NOMO-1 treated with DMSO at 0.1 percent for 48 hours (cell line): Measurements from ENCODE around the gene RPE.
A peak's percentile ranks its signal among the peaks of the same experiment; 100 is the strongest.

Experiments
- DNase-seq: peaks from one replicate; lab custom pipeline; 2025; ENCODE audit not compliant: unreplicated experiment; lab: John Stamatoyannopoulos, UW

Gene RPE

GRCh38 chr2:210002158-210003157, at the start of gene RPE:
Gene RPE, plus strand, starts transcription at chr2:210002638. Its CDS starts 24 bp downstream, at chr2:210002662.
- DNase-seq: peak; percentile 95

- DNase-seq: no peak
Measured at GRCh38 chr2:209956271-209956670, 46.2 kb upstream of the RPE start.

- no peak for DNase-seq
Measured at GRCh38 chr2:209958016-209958415, 44.4 kb upstream of the RPE start.

DNA sequence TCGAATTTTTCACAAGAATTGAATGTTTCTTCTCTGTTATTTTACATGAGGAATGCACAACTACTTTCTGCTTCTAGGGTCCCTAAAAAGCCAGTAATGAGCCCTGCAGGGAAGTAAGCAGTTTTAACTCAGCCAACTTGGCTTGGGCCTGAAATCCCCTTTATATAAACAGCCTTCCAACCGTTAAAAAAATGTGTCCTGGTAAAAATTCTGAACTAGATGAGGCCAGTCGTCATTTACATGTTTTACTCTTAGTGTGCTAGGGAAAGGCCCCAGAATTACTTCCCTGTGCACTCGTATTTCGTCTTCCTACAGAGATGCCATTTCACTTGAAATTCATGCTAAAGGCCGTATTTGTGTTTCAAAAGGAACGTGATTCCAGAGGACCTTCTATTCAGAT, 42.4 kb upstream of the RPE start:
- no peak for DNase-seq

GRCh38 chr2:209960676-209961630, 41.5 kb upstream of the RPE start:
- DNase-seq: peak; percentile 68

DNA sequence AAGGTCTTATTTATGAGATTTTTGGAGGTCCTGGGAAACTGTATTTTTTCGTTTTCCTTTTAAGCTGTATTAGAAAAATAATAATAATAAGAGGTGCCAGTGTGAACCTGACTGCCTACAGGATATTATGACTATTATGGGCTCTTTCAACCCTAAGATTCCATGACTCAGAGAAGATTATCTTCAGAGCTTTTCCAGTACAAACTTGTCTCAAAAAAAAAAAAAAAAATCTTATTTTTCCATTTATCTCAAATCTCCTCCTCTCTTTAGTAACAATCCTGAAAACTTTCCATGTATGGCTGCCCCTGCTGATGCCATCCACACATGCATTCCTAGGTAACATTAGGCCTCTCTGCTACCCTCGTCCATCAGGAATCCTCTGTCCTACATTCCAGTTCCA, 36.7 kb upstream of the RPE start:
- DNase-seq: no peak

GRCh38 chr2:209969692-209970091, 32.7 kb upstream of the RPE start:
- DNase-seq: no peak

DNA sequence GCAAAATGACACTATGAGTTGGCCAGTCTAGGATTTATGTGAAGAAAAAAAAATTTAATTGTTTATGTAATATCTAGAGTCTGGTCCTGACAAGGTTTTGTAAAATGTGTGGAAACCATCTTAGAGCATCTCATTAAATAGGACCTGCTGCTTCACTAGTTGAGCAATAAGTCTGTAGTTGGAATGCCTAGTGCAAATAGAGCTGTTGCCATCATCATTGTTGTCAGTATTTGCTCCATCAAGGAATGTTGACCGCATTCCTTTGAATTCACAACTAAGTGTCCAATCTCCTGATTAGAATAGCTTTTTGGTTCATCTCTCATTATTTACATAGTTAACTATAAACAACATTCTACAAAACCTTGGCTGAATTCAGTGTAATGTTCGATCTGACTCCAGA, 32.2 kb upstream of the RPE start:
- DNase-seq: no peak

GRCh38 chr2:209970711-209971110, 31.7 kb upstream of the RPE start:
- no peak for DNase-seq

DNA sequence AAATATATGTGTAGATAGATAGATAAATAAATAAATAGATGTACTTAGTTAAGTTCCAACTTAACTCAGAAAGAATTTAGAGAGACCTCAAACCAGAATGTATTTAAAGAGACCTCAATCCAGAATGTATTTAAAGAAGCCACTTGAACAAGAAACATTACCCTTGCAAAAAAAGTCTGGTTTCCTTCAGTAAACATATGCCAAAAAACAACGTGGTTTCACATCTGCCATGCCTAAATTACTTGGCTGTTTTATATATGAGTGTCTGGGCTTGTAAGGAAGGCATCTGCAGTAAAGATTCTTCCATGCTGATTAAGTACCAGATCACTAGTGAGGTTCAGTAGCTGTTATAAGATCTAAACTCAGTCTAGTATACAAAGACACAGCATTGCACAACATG, 29.1 kb upstream of the RPE start:
- no peak for DNase-seq

- no peak for DNase-seq
Measured at GRCh38 chr2:209974576-209974975, 27.9 kb upstream of the RPE start.

GRCh38 chr2:209976698-209977385, 25.6 kb upstream of the RPE start:
- peak; percentile 39 for DNase-seq

DNA sequence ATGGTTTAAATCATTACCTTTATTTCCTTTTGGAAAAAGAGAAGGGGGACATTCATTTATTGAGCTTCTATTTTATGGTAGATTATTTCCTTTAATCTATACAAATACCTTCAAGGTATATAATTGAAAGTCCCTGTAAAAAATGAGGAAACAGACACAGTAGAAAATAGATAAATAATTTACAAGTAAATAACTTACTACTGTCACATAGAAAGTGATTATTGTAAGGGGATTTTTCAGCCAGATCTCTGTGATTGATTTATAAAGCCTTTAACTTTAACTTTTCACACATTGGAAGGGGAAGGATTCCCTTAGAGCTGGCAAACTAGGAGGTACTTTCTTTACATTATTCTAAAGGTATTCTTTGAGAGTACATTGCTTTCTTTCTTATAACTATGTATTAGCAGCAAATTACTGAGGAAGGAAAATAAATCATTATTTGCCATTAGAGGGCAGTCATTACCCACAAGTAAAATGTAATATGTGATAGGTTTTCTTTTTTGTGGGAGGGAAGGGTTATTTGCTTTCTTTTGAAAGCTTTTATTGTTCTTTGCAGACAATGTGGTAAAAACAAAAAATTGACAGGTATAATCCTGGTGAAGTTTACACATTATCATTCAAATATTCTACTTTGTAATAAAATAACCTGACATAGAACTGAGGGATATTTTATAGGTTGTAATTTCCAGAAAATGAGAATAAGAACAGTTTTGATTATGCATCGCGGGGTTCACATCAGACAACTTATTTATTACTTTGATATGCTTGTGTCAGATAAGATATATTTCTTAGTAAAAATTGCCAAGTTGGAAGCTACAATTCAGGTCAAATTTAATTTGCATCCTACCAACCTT, 24.8 kb upstream of the RPE start:
- DNase-seq: peak; percentile 64

DNA sequence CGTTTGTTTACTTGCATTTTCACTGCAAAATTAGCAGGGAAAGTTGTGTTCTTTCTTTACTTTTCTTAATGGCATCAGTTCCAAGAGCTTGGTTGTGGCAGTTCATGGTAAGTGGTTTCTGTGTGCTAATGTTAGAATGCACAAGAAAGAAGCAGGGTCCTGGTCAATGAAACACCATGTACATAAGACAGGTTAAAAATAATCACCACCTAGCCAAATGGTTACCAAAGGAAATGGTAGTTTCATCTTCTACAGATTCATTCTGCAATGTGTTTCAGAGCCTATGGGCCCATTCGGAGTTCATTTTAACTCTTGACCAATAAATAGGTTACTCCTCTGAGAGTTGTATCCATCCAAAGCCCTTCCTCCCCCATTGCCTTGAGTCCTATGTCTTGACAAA, 18.1 kb upstream of the RPE start:
- DNase-seq: no peak

DNA sequence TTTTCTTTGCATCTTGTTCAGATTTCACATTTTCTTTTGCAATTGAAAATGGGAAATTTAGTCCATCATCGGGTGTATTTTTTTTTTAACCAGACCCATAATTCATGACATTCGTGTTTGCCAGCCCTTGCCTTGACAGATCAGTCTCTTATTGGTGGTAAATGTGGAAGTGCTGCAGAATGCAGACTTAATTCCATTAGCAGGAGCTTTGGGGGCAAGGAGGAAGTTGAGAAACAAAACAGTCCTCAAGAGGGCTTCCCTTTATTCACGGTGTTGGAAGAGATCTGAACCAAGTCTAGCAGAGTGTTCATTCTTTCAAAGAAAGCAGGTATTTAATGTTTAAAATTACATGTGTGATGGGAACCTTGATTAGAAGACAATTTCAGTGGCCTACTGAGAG, 16.6 kb upstream of the RPE start:
- peak; percentile 93 for DNase-seq

DNA sequence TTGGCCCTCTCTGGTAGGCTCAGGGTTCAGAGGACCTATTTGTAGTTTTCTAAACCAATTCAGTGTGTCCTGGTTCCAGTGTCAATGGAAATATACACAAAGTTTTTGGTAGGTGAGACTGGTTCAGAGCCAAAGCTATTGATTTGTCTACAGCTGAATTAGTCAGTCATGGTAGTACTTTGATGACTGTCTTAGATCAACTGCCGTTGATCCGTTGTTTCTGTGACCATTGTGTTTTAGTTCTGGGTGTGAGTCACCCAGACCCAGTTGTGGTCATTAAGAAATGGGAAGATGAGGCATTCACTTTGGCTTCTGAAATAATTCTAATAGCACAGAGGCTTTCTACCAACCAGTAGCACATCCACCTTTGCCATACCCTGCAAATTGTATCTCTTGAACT, 16.0 kb upstream of the RPE start:
- DNase-seq: peak; percentile 37

- DNase-seq: peak; percentile 19
Measured at GRCh38 chr2:209988010-209988409, 14.4 kb upstream of the RPE start.

DNA sequence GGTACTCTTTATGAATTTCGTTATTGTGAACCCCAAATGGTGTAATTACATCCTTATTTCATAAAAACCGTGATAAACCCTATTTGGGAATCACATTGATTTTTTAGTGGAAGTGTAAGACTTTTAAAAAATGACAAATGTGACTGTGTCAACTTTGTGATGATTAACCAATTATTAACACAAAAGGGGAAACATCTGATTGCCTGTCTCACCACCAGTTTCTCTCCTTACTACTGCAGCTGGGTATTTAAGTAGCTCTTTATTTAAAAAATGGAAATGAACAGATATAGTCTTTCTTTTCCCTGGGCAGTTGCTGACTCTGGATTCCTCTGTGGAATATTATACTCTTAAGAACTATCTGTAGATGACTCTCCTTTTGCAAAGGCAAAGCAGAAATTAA, 11.6 kb upstream of the RPE start:
- DNase-seq: no peak

DNA sequence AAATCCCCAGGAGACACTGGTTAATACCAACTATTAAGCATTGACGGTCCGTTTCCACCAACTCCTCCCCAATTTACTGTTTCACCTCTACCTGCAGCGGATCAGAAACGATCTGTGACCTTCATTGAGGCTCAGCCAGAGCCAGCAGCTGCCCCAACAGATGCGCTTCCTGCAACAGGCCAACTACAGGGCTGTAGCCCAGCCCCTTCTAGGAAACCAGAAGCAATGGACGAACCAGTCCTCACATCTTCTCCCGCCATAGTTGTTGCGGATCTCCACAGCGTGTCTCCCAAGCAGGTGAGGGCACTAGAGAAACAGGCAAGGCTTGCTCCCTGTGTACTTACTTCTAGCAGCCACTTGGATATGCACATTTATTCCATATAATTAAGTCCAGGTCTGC, 8.5 kb upstream of the RPE start:
- DNase-seq: no peak

DNA sequence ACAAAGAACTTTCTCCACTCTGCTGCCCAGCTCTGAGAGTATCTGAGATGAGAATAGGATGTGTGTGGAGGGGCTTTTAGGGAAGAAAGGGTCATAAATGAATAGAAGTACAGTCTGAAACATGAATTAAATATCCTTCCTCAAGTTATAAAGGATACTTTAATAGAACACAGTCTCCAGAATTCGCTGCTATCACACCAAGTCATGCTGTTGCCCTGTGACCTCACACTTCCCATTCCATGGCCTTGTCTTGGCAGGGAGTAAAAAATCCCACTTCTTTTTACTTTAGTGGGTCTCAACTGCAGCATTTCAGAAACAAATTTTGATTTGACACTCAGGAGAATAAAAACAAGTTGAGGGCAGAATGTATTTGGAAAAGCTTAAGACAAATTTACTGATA, 3.8 kb upstream of the RPE start:
- DNase-seq: no peak
